WI38 (cell line): ENCODE results near the gene GARRE1.
"Not testable (repeated sequence)": the region's sequence is repeated elsewhere in the genome, so short reads cannot be mapped to it uniquely, and the experiment has no call there.

ENCODE experiments used
- H3K4me3 ChIP-seq: 2 replicates; pipeline ENCODE4 v1.5.1; 2011; ENCODE audit warnings: low read depth, mild to moderate bottlenecking, control low read depth, low read length
- CTCF ChIP-seq: IDR thresholded peaks from 2 replicates; pipeline ENCODE4 v1.5.1; 2012; ENCODE audit warnings: low read depth, mild to moderate bottlenecking, control low read depth, low read length

Gene GARRE1

DNA sequence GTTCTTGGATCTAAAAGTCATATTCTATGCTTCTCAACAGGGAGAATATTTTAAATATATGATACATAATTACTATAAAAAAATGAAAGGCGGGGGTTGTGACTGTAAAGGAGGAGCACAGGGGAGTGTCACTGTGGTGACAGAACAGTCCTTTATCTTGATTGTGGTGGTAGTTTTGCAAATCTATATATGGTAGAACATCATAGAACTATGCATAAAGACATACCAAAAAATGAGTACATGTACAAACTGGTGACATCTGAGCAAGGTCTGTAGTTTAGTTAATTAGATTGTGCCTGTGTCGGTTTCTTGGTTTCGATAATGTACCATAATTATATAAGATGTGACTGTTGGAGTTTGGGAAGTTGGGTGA, 38.7 kb upstream of the GARRE1 start:
- TF ChIP-seq CTCF: no peak
- H3K4me3 ChIP-seq: no peak overlapping the region

- not testable (repeated sequence) for H3K4me3 ChIP-seq
Observed at GRCh38 chr19:34216745-34217219, 37.6 kb upstream of the GARRE1 start.

DNA sequence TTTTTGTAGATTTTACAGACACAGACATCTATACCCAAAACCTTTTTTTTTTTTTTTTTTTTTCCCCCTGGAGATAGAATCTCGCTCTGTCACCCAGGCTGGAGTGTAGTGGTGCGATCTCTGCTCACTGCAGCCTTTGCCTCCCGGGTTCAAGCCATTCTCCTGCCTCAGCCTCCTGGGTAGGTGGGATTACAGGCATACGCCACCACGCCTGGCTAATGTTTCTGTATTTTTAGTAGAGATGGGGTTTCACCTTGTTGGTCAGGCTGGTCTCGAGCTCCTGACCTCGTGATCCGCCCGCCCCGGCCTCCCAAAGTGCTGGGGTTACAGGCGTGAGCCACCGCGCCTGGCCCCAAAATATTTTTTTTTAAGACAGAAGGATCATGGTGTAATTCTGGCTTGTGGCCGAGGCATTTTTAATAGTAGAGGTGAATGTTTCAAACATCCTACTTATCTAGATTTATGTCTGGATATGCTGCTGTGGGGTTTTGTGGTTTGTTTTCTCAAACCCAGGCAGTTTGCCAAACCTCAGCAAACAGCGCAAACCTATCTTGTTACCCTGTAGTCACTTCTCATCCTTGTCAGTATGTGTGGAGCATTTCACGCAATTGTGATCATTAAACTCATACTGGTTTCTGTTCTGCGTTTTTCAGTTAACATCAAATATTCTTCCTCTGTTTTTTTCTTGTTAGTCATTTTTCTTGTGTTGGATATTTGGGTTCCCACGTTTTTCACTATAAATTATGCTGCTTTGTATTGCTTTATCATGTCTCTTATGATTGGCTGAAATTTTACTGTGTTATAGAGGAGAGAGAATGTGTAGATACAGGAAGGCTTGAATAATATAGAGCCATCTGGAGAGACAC, 36.2 kb upstream of the GARRE1 start:
- no peak overlapping the region for H3K4me3 ChIP-seq
- no peak for TF ChIP-seq CTCF

DNA sequence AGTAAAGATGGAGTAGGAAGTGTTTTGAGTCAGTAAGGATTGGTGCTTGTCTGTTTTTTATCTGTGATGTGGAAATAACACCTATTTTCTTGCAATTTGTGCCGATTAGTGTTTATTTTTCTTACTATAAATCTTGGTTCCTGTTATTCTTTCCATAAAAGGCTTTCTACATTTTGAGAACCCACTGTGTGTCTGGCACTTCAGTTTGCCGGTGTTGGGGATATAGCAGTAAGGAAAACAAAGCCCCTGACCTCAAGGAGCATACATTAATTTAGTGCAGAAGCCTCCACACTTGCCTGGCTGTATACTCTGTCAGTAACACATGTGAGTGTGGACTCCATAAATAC, 35.6 kb upstream of the GARRE1 start:
- H3K4me3 ChIP-seq: no peak overlapping the region
- TF ChIP-seq CTCF: no peak

- peak; percentile 70 for TF ChIP-seq CTCF
Observed at GRCh38 chr19:34220472-34221063, 33.8 kb upstream of the GARRE1 start.

GRCh38 chr19:34222386-34222785, 32.0 kb upstream of the GARRE1 start:
- no peak overlapping the region for H3K4me3 ChIP-seq
- TF ChIP-seq CTCF: no peak

More at GRCh38 chr19:34220472-34221063, 33.8 kb upstream of the GARRE1 start:
- H3K4me3 ChIP-seq: no peak overlapping the region

GRCh38 chr19:34224996-34225658, 29.2 kb upstream of the GARRE1 start:
- H3K4me3 ChIP-seq: no peak overlapping the region
- TF ChIP-seq CTCF: no peak
